Stomach (tissue), 9 donors: ENCODE measurements around the gene FAM131A. TPM values are rescaled to one million over a fixed set of nuclear protein-coding genes. Genes with fewer than 3 reads are reported as not detected.

Experiments
- DNase-seq, 2 donors: peaks; one replicate each; pipeline versions ENCODE4 v3.0.0 to v3.0.0-alpha.2; 2013 to 2019
- H3K27ac ChIP-seq, 5 donors: fragments of 200-600 bp in 4 of 5; sonication (generic) in 4 of 5; one replicate each; pipeline ENCODE4 v1.5.1; 2013 to 2019; ENCODE audit warnings: mild to moderate bottlenecking in 1 of 5, moderate library complexity in 1 of 5
- H3K27me3 ChIP-seq, 3 donors: fragments of 200-600 bp; sonication (generic); one replicate each; pipeline ENCODE4 v1.5.1; 2017 to 2019; ENCODE audit warnings: mixed run types in 1 of 3
- H3K36me3 ChIP-seq, 4 donors: fragments of 200-600 bp; sonication (generic); 1 replicate in 3 of 4; 2 replicates in 1 of 4; pipeline ENCODE4 v1.5.1; 2016 to 2019
- H3K4me1 ChIP-seq, 4 donors: fragments of 200-600 bp; sonication (generic); one replicate each; pipeline ENCODE4 v1.5.1; 2016 to 2019
- H3K4me3 ChIP-seq, 4 donors: fragments of 200-600 bp; sonication (generic) in 3 of 4; one replicate each; pipeline ENCODE4 v1.5.1; 2016 to 2019; ENCODE audit warnings: mild to moderate bottlenecking in 1 of 4
- H3K9me3 ChIP-seq, 4 donors: fragments of 200-600 bp; sonication (generic); one replicate each; pipeline ENCODE4 v1.5.1; 2016 to 2019
- EP300 ChIP-seq: sonication (generic); formaldehyde crosslinking; IDR thresholded peaks from one replicate; pipeline ENCODE4 v1.6.1; 2017; ENCODE audit warnings: antibody characterized with exemption
- POLR2A ChIP-seq, 4 donors: fragments of 450-650 bp; IDR thresholded peaks; one replicate each; pipeline ENCODE4 v1.6.1; 2016; ENCODE audit warnings: antibody characterized with exemption in 4 of 4, control low read depth in 2 of 4, mild to moderate bottlenecking in 1 of 4, moderate library complexity in 1 of 4
- POLR2AphosphoS5 ChIP-seq, 3 donors: sonication (generic); formaldehyde crosslinking; IDR thresholded peaks; one replicate each; pipeline ENCODE4 v1.6.1; 2016; ENCODE audit warnings: antibody characterized with exemption in 3 of 3
- WGBS, 5 donors: extraction: QIAGEN DNeasy Blood & Tissue Kit in 3 of 5; methylation state at CpG; one replicate each; pipeline versions ENCODE4 v1.1.5 to v1.1.7; 2013 to 2018; 5-methylcytosine and 5-hydroxymethylcytosine counted together
- intact Hi-C: fragments of 100-400 bp; cut with DNase I; formaldehyde crosslinking; loops from one replicate; pipeline ENCODE4 v1.15.1; 2023; ENCODE audit warnings: low total_unique reads
- polyA plus RNA-seq, 3 donors: library from polyadenylated mRNA; stranded (reverse); fragments of 200-250 nt; gene quantifications; one replicate each; pipeline ENCODE4 v1.2.3, GENCODE V29; 2013
- total RNA-seq, 5 donors: library from RNA; depleted of rRNA; stranded (reverse); fragments of >200 nt; gene quantifications; one replicate each; pipeline versions ENCODE4 v1.1.0 to v1.2.3, GENCODE V29; 2014 to 2016
- TF ChIP-seq, protein P1 (sequence below), 7 experiments: fragments of 450-650 bp in 4 of 7; fragments of 200-600 bp in 3 of 7; sonication (generic) in 3 of 7; IDR thresholded peaks; one replicate each; pipeline ENCODE4 v1.5.1; 2016 to 2019; ENCODE audit warnings: antibody characterized with exemption in 7 of 7, control low read depth in 2 of 7, mild to moderate bottlenecking in 1 of 7
- donor health status: healthy with polysubstance abuse.
- donor health status: Bipolar disorder and iron deficiency.
- donor health status: healthy.

FAM131A gene
- total and polyA plus RNA-seq, 8 donors = 1.8 to 73.2 (median 12.8) TPM

DNA sequence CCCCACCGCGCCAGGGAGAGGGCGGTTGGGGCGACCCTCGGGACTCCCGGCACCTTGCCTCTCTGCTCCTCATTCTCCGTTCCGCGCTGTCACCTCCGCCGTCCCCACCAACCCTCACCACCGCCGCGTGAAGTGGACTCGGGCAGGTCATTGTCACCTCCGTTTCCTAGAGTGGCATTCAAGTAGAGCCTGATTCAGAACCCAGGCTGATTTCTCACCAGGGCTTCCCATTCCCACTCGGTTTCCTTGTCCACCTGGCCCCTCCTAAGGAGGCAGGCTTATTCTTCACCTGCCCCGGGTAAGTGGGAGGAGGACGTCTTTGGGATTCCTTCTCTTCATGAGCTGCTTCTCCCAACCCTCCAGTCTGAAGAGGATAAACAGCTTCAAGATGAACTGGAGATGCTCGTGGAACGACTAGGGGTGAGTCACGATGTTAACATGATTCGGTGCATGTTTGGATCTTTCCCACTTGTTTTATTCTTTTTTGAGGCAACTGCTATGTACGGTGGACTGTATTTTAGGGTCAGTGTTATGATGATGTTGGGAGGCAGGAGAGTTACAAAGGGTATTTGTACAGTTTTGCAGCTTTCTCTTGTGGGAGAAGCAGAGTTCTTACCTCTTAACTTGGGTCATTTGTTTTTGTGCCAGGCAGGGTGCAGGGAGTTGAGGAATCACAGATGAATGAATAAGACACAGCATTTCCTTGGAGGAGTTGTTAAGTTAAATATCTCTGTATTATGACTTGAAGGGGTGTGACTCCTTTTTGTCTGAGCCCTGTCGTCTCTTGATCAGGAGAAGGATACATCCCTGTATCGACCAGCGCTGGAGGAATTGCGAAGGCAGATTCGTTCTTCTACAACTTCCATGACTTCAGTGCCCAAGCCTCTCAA lies 37.7 kb upstream of the FAM131A start:
- peaks cover 10 to 34% (median 21%) of the 10 kb centered on the region in 4 donors for H3K4me1 ChIP-seq
- WGBS, 5 donors = 15 to 16% (median 15%) methylated on average over 29 of the region's 29 CpGs
- intact Hi-C loops = loop anchor here (10.0 kb wide), 1 partner anchor 55 kb away; no protein-coding TSS in a partner anchor
- H3K9me3 ChIP-seq = no peaks in the 10 kb centered on the region
- no peak for DNase-seq
- peak overlapping the region; percentile 79 to 88 (median 85) for H3K27ac ChIP-seq
- peaks cover 36 to 47% (median 46%) of the 10 kb centered on the region in 4 donors for H3K36me3 ChIP-seq
- no peaks in the 10 kb centered on the region for H3K27me3 ChIP-seq
- no peak for TF ChIP-seq POLR2AphosphoS5 (IDR thresholded peaks at IDR 0.05)
- peak overlapping the region; percentile 95 to 96 (median 95) for H3K4me3 ChIP-seq

DNA sequence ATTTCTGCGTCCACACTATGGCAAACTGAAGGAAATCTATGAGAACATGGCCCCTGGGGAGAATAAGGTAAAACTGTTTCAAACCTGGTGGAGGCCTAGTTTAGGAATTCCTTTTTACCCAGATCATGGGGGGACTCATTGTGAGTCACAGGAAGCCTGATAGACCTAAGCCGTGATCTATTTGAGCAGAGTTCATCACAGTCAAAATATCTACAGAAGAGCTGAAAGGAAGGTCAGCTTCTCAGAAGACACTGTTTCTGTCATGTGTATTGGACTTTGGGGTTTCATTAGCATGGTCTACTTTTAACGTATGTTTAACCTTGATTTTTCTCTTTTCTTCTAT lies 37.1 kb upstream of the FAM131A start:
- H3K27ac ChIP-seq = peak overlapping the region in 1 of 5 donors; percentile 88
- peaks cover 10 to 34% (median 21%) of the 10 kb centered on the region in 4 donors for H3K4me1 ChIP-seq
- no peak for DNase-seq
- H3K4me3 ChIP-seq = peak overlapping the region in 2 of 4 donors; percentile 95 to 96
- TF ChIP-seq POLR2AphosphoS5 (IDR thresholded peaks at IDR 0.05) (no peak), POLR2A (IDR thresholded peaks at IDR 0.05) (no peak), EP300 (no peak)
- TF ChIP-seq, protein P1, sequence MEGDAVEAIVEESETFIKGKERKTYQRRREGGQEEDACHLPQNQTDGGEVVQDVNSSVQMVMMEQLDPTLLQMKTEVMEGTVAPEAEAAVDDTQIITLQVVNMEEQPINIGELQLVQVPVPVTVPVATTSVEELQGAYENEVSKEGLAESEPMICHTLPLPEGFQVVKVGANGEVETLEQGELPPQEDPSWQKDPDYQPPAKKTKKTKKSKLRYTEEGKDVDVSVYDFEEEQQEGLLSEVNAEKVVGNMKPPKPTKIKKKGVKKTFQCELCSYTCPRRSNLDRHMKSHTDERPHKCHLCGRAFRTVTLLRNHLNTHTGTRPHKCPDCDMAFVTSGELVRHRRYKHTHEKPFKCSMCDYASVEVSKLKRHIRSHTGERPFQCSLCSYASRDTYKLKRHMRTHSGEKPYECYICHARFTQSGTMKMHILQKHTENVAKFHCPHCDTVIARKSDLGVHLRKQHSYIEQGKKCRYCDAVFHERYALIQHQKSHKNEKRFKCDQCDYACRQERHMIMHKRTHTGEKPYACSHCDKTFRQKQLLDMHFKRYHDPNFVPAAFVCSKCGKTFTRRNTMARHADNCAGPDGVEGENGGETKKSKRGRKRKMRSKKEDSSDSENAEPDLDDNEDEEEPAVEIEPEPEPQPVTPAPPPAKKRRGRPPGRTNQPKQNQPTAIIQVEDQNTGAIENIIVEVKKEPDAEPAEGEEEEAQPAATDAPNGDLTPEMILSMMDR (IDR thresholded peaks at IDR 0.05) = no peak
- no peaks in the 10 kb centered on the region for H3K27me3 ChIP-seq
- 61 to 85% (median 77%) methylated on average over 3 of the region's 3 CpGs for WGBS, 5 donors
- peaks cover 42 to 53% (median 52%) of the 10 kb centered on the region in 4 donors for H3K36me3 ChIP-seq
- no peaks in the 10 kb centered on the region for H3K9me3 ChIP-seq
- intact Hi-C loops = loop anchor here (10.0 kb wide), 1 partner anchor 54 kb away; no protein-coding TSS in a partner anchor

DNA sequence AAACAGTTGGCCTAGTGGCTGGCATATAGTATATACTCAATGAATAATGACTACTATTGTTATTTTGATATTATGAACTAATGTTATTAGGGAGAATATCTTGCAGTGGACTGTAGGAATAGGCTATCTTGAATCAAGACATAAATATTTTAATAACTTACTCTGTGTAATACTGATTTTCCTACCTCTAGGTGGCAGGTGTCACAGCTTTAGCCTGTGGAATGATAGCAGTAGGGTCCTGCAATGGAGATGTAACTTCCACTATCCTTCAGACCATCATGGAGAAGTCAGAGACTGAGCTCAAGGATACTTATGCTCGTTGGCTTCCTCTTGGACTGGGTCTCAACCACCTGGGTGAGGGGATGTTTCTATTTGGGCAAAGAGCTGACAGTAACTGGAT lies 31.8 kb upstream of the FAM131A start:
- no peak for TF ChIP-seq POLR2A (IDR thresholded peaks at IDR 0.05)
- no peak for TF ChIP-seq EP300
- TF ChIP-seq, protein P1 (IDR thresholded peaks at IDR 0.05) = peak in 2 of 7 experiments; percentile 12 to 14
- H3K4me1 ChIP-seq = peaks cover 2 to 15% (median 6%) of the 10 kb centered on the region in 4 donors
- H3K4me3 ChIP-seq = no peak overlapping the region
- 53 to 85% (median 59%) methylated on average over 1 of the region's 1 CpG for WGBS, 5 donors
- intact Hi-C loops = loop anchor here (10.0 kb wide), 1 partner anchor 49 kb away; no protein-coding TSS in a partner anchor
- no peak overlapping the region for H3K27ac ChIP-seq
- H3K9me3 ChIP-seq = no peaks in the 10 kb centered on the region
- H3K36me3 ChIP-seq = peaks cover 79 to 95% (median 92%) of the 10 kb centered on the region in 4 donors
- no peaks in the 10 kb centered on the region for H3K27me3 ChIP-seq
- peak in 1 of 2 donors; percentile 37 for DNase-seq

DNA sequence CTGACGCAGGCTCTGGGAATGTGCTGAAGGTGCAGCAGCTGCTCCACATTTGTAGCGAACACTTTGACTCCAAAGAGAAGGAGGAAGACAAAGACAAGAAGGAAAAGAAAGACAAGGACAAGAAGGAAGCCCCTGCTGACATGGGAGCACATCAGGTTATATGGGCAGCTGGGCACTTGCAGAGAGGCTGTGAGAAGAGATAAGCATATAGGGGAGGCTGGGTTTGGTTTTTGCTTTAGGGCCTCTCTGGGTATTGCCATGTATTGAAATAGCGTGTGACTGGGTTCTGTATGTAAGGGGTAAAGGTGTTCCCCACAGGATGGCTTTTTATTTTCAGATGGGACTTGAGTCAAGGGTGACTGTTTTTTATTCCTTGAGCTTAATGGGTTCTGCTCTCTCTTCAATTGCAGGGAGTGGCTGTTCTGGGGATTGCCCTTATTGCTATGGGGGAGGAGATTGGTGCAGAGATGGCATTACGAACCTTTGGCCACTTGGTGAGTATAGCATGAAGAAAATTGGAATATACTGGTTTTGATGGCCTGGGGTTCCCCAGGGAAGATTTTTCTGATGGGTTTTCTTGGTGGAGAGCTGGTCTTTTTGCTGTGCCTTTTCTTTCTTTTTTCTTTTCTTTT lies 30.9 kb upstream of the FAM131A start:
- intact Hi-C loops = loop anchor here (10.0 kb wide), 1 partner anchor 48 kb away; no protein-coding TSS in a partner anchor
- DNase-seq = no peak
- WGBS, 5 donors = 87 to 94% (median 91%) methylated on average over 4 of the region's 4 CpGs
- Histone ChIP-seq H3K4me1 (peaks cover 0 to 10% (median 0%) of the 10 kb centered on the region in 4 donors), H3K27ac (no peak overlapping the region), H3K36me3 (peaks cover 75 to 87% (median 83%) of the 10 kb centered on the region in 4 donors), H3K9me3 (no peaks in the 10 kb centered on the region), H3K4me3 (no peak overlapping the region), H3K27me3 (no peaks in the 10 kb centered on the region)
- TF ChIP-seq POLR2AphosphoS5 (IDR thresholded peaks at IDR 0.05) = no peak

DNA sequence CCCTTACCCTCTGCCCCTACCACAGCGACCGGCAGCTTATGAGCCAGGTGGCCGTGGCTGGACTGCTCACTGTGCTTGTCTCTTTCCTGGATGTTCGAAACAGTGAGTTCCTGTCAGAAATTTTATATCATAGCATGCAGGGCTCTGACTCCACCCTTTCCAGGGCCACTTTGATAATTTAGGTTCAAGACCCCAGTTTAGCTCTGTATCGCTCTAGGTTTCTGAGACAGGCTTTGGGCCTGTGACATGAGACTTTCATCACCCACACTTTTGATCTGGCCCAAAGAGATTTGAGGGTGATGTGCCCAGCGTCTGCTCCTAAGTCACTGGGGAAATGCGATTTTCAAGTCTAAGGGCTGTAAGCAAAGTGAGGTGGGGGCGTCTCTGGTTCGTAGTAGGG lies 29.5 kb upstream of the FAM131A start:
- Histone ChIP-seq H3K27me3 (no peaks in the 10 kb centered on the region), H3K4me1 (no peaks in the 10 kb centered on the region), H3K36me3 (peaks cover 62 to 72% (median 68%) of the 10 kb centered on the region in 4 donors), H3K4me3 (no peak overlapping the region), H3K27ac (no peak overlapping the region), H3K9me3 (no peaks in the 10 kb centered on the region)
- no peak for DNase-seq
- WGBS, 5 donors = 91 to 97% (median 94%) methylated on average over 9 of the region's 9 CpGs
- intact Hi-C loops = loop anchor here (10.0 kb wide), 1 partner anchor 47 kb away; no protein-coding TSS in a partner anchor
- TF ChIP-seq POLR2A (IDR thresholded peaks at IDR 0.05) (no peak), EP300 (no peak), POLR2AphosphoS5 (IDR thresholded peaks at IDR 0.05) (no peak)
- TF ChIP-seq, protein P1 (IDR thresholded peaks at IDR 0.05) = no peak
